GM20431 (cell line): Measurements from ENCODE around the gene ARHGAP26.
"Not testable (repeated sequence)": the region's sequence is repeated elsewhere in the genome, so short reads cannot be mapped to it uniquely, and the experiment has no call there.

Experiments
- in situ Hi-C: fragments of 300-500 bp; cut with MseI, MboI; formaldehyde crosslinking; loops from one replicate; pipeline ENCODE4 v1.15.0; 2020; ENCODE audit warnings: low sequenced_read_pairs; ENCODE audit not compliant: unreplicated experiment

The ARHGAP26 gene

DNA sequence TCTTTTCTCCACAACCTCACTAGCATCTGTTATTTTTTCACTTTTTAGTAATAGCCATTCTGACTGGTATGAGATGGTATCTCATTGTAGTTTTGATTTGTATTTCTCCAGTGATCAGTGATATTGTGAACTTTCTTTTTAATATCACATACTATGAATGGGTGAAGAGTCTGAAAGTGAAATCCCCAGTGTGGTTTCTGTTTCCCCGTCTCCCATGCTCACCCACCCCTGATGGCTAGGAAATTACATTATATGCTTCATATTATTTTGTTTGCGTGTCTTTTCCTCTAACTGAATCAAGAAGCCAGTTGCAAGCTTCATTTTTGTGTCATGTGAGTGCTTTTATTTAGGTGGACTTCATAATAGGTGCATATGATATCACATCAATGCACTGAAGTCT is 171.1 kb downstream of the ARHGAP26 start:
- in situ Hi-C loops, result no loop called here

DNA sequence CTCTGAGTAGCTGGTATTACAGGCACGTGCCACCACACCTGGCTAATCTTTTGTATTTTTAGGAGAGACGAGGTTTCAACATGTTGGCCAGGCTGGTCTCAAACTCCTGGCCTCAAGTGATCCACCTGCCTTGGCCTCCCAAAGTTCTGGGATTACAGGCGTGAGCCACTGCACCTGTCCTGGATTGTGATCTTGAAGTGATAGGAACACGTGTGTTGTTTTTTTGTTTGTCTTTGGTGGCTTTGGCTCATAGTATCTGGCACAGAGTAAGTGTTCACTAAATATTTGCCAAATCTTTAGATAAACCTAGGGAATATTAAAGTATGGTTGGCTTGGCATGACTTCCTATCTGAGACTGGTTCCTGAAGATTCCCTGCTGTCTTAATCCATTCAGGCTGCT is 172.7 kb downstream of the ARHGAP26 start:
- in situ Hi-C loops, result no loop called here

DNA sequence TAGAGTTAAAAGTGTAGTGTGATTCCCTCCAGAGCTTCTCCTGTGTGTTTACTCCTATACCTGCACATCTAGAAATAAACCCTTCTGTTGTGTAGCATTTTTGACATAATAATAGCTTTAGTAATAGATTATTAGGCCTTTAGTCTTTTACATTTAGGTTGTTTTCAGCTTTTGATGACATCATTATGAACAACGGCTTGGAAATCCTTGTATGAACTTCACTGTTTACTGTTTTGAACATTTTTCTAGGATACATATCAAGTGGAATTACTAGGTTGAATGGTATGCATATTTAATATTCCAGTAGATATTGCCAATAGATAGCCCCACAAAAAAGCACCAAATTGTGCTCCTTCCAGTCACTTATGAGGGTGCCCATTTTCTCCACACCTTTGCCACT is 174.0 kb downstream of the ARHGAP26 start:
- in situ Hi-C loops, result no loop called here

DNA sequence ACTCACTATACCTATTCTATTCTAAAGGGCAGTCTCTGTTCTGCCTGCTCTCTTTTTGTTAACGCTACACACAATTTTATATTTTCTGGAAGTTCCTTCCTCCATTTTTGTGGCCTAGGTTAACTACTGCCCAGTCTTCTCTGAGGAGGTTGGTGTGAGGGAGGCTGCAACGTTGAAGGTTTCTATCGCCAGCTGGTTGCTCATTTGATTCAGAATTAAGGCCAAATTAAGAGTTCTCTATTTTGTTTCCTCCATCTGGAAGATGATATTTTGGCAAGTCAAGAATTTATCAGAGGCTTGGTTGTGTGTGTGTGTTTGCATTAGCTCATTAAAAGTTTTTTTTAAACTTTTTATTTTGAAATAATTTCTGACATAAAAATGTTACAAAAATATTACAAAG is 175.1 kb downstream of the ARHGAP26 start:
- in situ Hi-C loops, result no loop called here

DNA sequence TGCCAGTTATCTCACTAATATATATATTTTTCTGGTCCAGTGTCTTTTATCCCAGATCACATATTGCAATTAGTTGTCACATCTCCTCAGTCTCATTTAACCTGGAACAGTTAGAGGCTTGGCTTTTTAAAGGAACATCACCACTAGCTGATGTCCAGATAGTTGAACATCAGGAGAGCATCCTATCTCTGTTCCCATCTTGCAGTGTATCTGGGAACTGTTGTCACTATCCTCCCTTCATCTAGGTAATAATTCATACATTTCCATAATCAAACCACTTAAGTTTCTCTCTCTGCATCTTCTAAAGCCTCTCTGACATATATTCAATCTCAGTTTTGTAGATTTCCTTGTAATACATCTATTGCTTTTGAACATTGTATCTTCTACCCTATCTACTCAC is 175.7 kb downstream of the ARHGAP26 start:
- in situ Hi-C loops, result no loop called here

DNA sequence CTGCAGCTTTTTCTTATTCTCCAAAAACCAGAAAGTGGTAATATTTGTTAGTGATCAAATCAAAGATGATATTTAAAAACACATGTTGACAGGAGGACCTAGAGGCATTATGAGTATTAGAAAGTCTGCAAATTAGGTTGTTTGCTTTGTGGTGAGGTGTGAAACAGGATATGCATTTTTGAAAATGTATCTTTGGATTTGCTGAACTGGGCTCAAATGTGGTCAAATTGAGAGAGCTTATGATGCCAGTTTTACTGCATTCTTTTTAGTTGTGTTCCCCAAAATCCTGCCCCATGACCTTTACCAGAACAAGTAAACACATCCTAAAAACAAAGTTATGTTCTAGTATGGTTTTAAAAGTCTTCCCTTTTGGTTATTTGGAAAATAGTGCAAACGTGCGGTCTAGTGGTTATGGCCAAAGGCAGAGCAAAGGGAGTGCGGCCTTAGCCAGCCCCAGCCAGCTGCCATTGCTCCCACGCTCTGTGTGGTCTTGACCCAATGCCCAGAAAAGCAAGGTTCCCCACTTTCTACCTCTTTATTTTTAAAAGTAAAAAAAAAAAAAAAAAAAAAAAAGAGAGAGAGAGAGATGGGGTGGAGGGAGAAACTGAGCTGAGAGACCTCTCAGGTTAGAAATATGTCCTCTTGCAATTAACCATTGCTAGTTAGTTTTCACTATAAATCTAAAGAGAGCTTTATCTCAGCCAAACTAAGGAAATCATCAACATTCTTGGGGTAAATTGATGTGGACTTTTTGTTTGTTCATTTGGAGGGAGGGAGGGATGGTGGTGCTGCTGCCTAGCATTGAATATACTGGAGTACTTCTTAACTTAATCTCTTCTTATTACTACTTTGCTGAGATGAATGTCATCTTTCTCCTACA is 176.6 kb downstream of the ARHGAP26 start:
- in situ Hi-C loops, result no loop called here

DNA sequence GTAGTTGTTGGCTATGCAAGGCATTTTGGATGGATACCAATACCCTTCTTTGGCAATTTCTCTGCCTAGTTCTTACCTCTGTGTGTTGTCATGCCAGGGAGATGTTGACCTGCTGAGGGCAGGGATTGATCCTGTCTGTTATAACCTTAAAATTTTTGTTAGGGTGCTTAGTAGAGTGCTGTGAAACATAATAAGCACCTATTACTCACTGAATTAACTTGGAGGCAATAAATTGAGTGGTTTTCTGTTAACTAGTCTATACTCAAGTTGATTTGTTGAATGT is 177.2 kb downstream of the ARHGAP26 start:
- in situ Hi-C loops, result no loop called here

DNA sequence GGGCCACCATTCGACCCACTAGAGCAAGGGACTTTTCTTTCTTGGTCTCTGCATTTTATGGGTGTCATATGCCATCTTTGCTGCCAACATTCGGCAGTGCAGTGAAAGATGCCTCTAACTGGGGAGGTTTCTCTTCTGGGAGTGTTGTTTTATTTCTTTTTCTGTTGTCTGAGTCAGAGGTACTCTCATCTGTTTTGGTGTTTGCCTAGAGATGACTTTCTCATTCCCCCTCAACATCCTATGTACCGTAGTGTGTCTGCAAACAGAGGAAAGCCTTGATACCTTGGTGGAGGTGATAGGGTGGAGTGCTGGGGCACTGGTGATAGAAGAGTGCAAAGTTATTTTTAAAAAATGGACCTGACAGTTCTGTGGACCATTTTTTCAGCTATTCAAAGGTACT is 182.1 kb downstream of the ARHGAP26 start:
- in situ Hi-C loops, result no loop called here

DNA sequence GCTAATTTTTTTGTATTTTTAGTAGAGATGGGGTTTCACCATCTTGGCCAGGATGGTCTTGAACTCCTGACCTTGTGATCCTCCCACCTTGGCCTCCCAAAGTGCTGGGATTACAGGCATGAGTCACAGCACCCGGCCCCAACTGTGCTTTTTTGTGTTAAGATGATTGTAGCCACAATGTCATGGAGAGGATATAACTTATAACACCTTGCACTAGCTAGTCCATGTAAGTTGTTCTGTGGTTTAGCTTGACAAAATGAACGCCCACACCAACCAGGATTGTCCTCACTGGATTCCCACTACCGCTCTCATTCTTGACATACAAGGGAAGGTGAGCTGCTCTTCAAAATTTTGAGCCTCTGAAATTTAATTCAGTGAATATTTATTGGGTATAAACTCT is 182.7 kb downstream of the ARHGAP26 start:
- in situ Hi-C loops, result not testable (repeated sequence)

DNA sequence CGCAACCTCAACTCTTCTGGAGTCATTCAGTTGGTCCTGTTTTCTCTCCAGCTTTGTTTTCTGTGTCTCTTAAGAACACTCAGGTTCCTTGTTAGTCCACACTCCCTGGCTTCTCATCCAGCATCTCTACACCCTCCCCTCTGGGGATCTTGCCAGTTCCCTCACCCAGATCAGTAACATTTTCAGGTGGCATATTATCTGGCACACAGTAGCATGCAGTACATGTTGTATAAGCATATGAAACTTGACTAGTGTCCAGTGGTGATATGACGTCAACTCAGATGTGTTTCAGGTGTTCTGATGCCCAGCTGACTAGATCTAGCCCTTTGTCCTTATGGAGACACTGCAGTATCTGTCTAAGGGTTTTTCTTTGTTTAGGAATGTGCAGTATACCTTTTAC is 184.3 kb downstream of the ARHGAP26 start:
- in situ Hi-C loops, result no loop called here

DNA sequence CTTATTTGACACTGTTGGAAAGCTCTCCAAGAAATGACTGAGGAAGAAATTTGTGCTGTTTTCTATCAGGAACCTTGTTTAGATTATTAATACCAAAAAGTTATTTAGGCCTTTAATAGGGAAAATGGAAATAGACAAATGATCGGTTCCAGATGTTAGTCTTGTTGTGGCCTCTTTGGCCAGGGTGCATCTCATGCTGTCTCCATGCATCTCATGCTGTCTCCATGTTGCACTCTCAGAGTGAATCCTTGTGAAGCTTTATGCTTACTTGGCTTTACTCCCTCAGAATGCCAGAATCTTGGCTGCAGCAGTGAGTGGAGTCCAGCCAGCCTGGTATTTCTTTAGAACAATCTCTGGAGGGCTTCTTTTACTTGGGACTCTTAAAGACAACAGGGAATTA is 185.5 kb downstream of the ARHGAP26 start:
- in situ Hi-C loops, result no loop called here

DNA sequence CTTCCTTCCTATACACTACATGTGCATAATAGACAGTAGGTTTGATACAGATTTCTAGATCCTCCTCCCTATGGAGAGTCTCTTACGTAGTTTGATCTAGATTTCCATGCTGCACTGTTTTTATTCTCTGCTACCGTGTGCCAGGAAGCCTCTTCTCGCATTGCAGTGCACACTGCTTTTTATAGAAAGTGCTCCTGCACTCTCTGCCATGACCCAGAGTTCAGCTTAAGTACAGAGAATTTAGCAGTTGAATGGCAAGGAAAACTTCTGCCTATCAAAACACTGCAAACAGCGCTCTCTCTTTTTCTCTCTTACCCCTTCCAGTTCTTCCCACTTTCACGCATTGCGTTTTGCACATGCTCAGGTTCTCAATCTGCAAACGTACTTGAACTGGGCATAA is 187.4 kb downstream of the ARHGAP26 start:
- in situ Hi-C loops, result no loop called here

DNA sequence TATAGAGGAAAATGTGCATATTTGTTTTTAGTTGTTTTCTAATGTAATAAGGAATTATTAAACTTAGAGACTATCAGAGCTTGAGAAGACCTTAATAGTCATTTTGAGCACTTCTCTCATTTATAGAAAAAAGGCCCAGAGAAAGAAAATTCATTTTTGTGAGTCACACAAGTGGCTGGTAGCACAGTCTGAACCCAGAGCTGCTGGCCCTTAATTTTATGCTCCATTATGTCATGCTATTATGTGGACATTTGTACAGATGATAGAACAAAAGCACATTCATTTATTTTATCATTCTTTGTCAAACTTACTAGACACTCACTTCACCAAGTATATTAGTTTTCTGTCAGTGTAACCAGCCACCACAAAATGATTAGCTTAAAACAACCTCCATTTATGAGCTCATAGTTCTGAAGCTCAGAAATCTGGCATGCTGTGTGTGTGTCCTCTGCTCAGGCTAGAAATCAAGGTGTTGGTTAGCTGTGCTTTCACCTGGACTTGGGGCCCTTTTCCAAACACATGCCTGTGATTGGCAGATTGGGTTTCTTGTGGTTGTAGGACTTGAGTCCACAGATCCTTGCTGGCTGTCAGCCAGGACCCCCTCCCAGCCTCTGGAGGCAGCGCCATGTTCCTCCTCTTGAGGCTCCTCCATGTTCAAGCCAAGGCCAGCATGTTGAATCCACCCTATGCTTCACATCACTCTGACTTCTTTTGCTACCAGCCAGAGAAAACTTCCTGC is 188.9 kb downstream of the ARHGAP26 start:
- in situ Hi-C loops, result no loop called here

DNA sequence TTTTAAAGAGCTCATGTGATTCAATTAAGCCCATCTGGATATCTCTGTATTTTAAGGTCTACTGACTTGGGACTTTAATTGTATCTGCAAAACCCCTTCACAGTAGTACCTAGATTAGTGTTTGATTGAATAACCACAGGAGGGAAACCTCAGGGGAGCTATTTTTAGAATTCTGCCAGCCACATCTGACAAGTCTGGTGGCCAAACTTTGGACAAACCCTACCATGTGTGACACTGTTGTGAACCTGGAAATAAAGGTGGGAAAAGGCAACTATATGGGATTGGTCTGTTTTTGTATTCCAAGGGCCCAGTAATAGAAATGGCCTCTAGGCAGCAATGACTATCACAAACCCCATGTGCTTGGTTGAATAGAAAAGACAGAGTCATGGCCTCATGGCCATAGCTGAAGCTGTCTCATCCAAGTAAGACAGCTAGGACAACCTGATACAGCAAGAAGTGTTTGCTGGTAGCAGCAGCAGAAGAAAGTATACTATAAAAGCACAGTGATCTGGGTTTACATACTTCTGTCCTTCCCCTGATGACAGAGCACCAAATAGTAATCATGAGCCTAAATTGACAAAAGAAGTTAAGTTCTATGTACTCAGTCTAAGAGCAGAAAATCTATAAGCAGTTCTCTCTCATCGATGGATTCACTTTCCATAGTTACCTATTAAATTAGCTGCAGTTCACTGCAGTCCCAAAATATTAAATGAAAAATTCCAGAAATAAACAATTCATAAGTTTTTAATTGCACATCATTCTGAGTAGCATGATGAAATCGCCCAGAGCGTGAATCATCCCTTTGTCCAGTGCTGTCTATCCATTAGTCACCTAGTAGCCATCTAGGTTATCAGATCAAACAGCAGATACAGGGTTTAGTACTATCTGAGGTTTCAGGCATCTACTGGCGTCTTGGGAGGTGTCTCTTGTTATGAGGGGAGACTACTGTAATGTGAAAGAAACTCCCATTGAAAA is 189.8 kb downstream of the ARHGAP26 start:
- in situ Hi-C loops, result no loop called here

DNA sequence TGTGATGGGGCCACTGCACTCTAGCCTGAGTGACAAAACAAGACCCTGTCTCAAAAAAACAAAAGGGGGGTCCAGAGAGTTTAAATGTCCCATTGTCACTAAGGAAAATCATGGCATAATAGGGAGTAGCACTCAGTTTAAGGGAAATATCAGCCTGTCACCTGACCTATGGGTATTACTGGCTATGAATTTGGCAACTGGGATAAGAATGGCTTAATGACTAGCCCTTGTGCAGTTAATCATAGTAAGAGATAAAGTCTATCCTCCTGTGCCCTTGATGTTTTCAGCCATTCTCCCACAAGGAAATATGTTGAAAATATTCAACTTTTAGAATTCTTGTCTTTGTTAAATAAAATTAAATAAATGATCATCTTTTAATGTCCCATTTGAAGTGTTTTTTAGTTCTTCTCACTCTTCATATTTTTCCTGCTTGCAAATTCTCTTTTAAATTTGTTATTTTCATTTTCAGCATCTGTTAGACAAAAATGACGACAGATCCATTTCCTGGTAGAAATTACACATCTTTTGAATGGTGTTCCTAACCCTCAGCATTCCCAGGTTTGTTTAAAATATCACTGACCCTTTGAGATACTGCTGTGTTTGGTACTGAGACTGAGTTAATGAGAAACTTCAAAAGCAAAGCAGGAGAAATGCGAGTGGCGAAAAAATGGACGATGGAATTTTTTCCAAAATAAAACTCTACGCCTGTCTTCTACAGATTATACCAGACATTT is 191.4 kb downstream of the ARHGAP26 start:
- in situ Hi-C loops, result no loop called here

DNA sequence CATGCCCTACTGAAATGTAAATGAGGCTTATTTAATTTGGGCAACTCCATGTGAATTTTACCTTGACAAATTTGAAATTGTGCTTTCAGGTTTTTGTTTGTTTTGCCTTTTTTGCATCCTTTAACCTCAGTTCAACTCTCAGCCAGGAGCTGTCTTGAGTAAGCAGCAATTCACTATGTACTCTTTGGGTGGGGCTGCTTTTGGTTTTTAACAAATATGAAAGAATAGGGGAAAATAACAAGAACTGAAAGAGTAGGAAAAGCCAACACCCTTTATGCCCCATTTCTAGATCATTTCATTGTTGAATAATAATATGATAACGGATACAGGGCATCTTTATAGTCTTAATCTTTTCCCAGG is 192.0 kb downstream of the ARHGAP26 start:
- in situ Hi-C loops, result no loop called here

DNA sequence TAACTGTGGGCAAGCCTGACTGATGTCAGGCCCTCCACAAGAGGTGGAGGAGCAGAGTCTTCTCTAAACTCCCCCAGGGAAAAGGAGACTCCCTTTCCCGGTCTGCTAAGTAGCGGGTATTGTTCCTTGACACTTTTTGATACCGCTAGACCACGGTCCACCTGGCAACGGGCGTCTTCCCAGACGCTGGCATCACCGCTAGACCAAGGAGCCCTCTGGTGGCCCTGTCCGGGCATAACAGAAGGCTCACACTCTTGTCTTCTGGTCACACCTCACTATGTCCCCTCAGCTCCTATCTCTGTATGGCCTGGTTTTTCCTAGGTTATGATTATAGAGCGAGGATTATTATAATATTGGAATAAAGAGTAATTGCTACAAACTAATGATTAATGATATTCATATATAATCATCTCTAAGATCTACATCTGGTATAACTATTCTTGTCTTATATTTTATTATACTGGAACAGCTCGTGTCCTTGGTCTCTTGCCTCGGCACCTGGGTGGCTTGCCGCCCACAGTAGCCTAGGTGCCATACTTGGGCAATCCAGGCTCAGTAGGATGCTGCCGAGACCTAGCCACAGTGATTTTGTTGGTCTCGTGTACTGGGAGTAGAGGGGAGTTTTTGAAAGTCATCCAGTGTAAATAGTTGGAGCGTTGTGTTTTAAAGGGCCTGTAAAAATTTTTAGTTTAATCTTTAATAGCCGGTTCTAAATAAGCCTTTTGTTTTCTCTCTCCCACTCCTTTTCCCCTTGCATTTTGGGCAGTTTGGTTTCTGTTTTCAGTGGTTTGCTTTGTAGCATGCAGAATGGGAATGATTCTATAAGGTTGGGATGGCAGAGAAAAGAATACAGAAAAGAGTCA is 195.3 kb downstream of the ARHGAP26 start:
- in situ Hi-C loops, result not testable (repeated sequence)

DNA sequence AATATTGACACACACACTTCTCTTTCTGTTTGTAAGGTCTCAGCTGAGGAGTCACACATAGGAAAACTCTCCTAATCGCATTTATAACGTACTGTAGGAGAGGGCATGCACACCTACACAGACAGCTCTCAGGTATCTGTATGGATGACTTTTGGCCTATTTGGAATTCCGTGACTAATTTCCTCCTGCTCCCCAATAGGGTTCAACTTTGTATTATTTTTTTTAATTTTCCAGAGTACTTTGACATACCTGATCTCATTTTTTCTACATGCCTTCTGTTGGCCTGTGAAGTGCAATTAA is 195.9 kb downstream of the ARHGAP26 start:
- in situ Hi-C loops, result no loop called here

DNA sequence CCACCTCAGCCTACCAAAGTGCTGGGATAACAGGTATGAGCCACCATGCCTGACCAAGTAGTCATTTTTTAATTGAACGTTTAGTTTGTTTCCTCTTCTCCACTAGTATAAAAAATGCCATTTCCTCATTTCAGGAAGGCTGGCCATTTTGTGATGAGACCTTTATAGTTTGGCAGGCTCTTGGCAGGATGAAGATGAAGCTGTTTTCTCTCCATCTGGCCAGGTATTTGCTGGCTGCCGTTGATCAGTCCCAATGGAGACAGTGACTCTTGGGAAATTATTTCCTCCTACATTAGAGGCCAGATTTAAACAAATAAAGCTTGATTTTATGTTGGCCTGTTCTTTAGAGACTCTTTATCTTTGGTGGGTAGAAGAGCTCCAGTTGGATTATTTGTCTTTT is 199.0 kb downstream of the ARHGAP26 start:
- in situ Hi-C loops, result no loop called here
